Lung (tissue), 12 donors: ENCODE measurements around the gene HMGCLL1. TPM values are rescaled to one million over a fixed set of nuclear protein-coding genes. Genes with fewer than 3 reads are reported as not detected.
A peak's percentile ranks its signal among the peaks of the same experiment; 100 is the strongest.

Source experiments
- ATAC-seq: fragments of 200-7000 bp; cut with Tn5 transposase; one replicate; pipeline ENCODE4 v1.9.1; 2020; ENCODE audit warnings: moderate number of reproducible peaks; ENCODE audit not compliant: insufficient read depth, low FRiP score
- DNase-seq, 3 donors: peaks; one replicate each; pipeline ENCODE4 v3.0.0-alpha.2; 2013 to 2017
- H3K27ac ChIP-seq, 2 donors: one replicate each; pipeline ENCODE4 v1.5.1; 2013; ENCODE audit warnings: mild to moderate bottlenecking in 2 of 2, moderate library complexity in 2 of 2, control low read depth in 1 of 2, inconsistent platforms in 1 of 2, low read depth in 1 of 2, low read length in 1 of 2
- H3K27me3 ChIP-seq, 3 donors: one replicate each; pipeline ENCODE4 v1.5.1; 2013; ENCODE audit warnings: low read length in 2 of 3; ENCODE audit not compliant: control insufficient read depth in 3 of 3, insufficient read depth in 3 of 3
- H3K36me3 ChIP-seq, 4 donors: one replicate each; pipeline ENCODE4 v1.5.1; 2013; ENCODE audit warnings: low read length in 4 of 4, mild to moderate bottlenecking in 1 of 4, moderate library complexity in 1 of 4; ENCODE audit not compliant: control insufficient read depth in 4 of 4, insufficient read depth in 4 of 4
- H3K4me1 ChIP-seq, 5 donors: one replicate each; pipeline ENCODE4 v1.5.1; 2013; ENCODE audit warnings: low read length in 5 of 5, mild to moderate bottlenecking in 2 of 5, moderate library complexity in 1 of 5; ENCODE audit not compliant: control insufficient read depth in 5 of 5, insufficient read depth in 5 of 5
- H3K4me3 ChIP-seq: one replicate; pipeline ENCODE4 v1.5.1; 2013; ENCODE audit warnings: mild to moderate bottlenecking, control low read depth, moderate library complexity
- H3K9ac ChIP-seq, 2 donors: one replicate each; pipeline ENCODE4 v1.5.1; 2013; ENCODE audit warnings: low read length in 2 of 2, control low read depth in 1 of 2; ENCODE audit not compliant: insufficient read depth in 1 of 2
- H3K9me3 ChIP-seq, 4 donors: one replicate each; pipeline ENCODE4 v1.5.1; 2013; ENCODE audit warnings: low read length in 3 of 4, mild to moderate bottlenecking in 1 of 4, moderate library complexity in 1 of 4; ENCODE audit not compliant: control insufficient read depth in 4 of 4, insufficient read depth in 3 of 4
- CTCF ChIP-seq: IDR thresholded peaks from 2 replicates; pipeline ENCODE4 v1.5.1; 2012; ENCODE audit warnings: mild to moderate bottlenecking; ENCODE audit errors: control extremely low read depth, extremely low read depth
- WGBS, 2 donors: extraction: QIAGEN DNeasy Blood & Tissue Kit; methylation state at CpG; one replicate each; pipeline ENCODE4 v1.1.7; 2013; 5-methylcytosine and 5-hydroxymethylcytosine counted together
- polyA plus RNA-seq, 2 donors: library from polyadenylated mRNA; stranded (reverse); fragments of 200-250 nt; gene quantifications; one replicate each; pipeline ENCODE4 v1.2.1, GENCODE V29; 2013
- total RNA-seq, 2 donors: library from RNA; depleted of rRNA in 1 of 2; stranded (reverse); fragments of >200 nt in 1 of 2; gene quantifications; one replicate each; pipeline ENCODE4 v1.2.1, GENCODE V29; 2014 to 2021
- donor health status: control.
- donor health status: control.
- donor health status: Bipolar disorder and iron deficiency.
- donor health status: healthy.
- donor health status: DM: yes; HTN: yes; CAD: no.

Gene HMGCLL1
- total and polyA plus RNA-seq, 4 donors, result 0.26 to 14.8 (median 2.1) TPM

GRCh38 chr6:55617272-55617671, 38.3 kb upstream of the HMGCLL1 start:
- DNase-seq (peak in 2 of 3 donors; percentile 19 to 42), ATAC-seq (no peak)
- Histone ChIP-seq H3K4me1 (no peaks in the 10 kb centered on the region), H3K9ac (no peak overlapping the region), H3K27me3 (no peaks in the 10 kb centered on the region), H3K36me3 (no peaks in the 10 kb centered on the region), H3K4me3 (no peak overlapping the region), H3K27ac (no peak overlapping the region), H3K9me3 (no peaks in the 10 kb centered on the region)
- no peak for TF ChIP-seq CTCF
- WGBS, 2 donors, result 91 to 92% methylated on average over 5 of the region's 5 CpGs

- peak in 2 of 3 donors; percentile 71 to 80 for DNase-seq
These were observed 25.0 kb upstream of the HMGCLL1 start for GRCh38 chr6:55604021-55604420.

GRCh38 chr6:55601120-55601519, 22.1 kb upstream of the HMGCLL1 start:
- 86 to 87% methylated on average over 2 of the region's 2 CpGs for WGBS, 2 donors
- no peak for DNase-seq
- TF ChIP-seq CTCF, result no peak
- no peak overlapping the region for H3K27ac ChIP-seq
- no peak overlapping the region for H3K9ac ChIP-seq
- no peaks in the 10 kb centered on the region for H3K9me3 ChIP-seq
- no peak for ATAC-seq
- H3K36me3 ChIP-seq, result no peaks in the 10 kb centered on the region
- peaks cover 0 to 23% (median 5%) of the 10 kb centered on the region in 5 donors for H3K4me1 ChIP-seq
- H3K27me3 ChIP-seq, result no peaks in the 10 kb centered on the region
- H3K4me3 ChIP-seq, result no peak overlapping the region

More at GRCh38 chr6:55604021-55604420, 25.0 kb upstream of the HMGCLL1 start:
- H3K9ac ChIP-seq, result no peak overlapping the region
- no peak for ATAC-seq
- no peaks in the 10 kb centered on the region for H3K27me3 ChIP-seq
- H3K9me3 ChIP-seq, result peaks cover 0 to 3% (median 0%) of the 10 kb centered on the region in 4 donors
- H3K4me1 ChIP-seq, result peaks cover 0 to 23% (median 5%) of the 10 kb centered on the region in 5 donors
- H3K4me3 ChIP-seq, result no peak overlapping the region
- TF ChIP-seq CTCF, result no peak
- no peak overlapping the region for H3K27ac ChIP-seq
- H3K36me3 ChIP-seq, result no peaks in the 10 kb centered on the region

GRCh38 chr6:55594442-55594841, 15.4 kb upstream of the HMGCLL1 start:
- no peak for TF ChIP-seq CTCF
- Histone ChIP-seq H3K4me1 (peaks cover 0 to 4% (median 0%) of the 10 kb centered on the region in 5 donors), H3K27ac (no peak overlapping the region), H3K36me3 (no peaks in the 10 kb centered on the region), H3K27me3 (no peaks in the 10 kb centered on the region), H3K9ac (no peak overlapping the region), H3K4me3 (no peak overlapping the region), H3K9me3 (no peaks in the 10 kb centered on the region)
- WGBS, 2 donors, result 14 to 42% methylated on average over 2 of the region's 2 CpGs
- DNase-seq, result no peak
- ATAC-seq, result no peak
